Brain microvascular endothelial cell (primary cell): ENCODE measurements around the gene GLCCI1.

Experiments used
- DNase-seq: peaks from one replicate; pipeline ENCODE4 v3.0.0-alpha.2; 2020
- H3K27ac ChIP-seq: fragments of 250-450 bp; sonication (Bioruptor Pico); 2 replicates; pipeline ENCODE4 v1.5.1; 2020; ENCODE audit warnings: mild to moderate bottlenecking, moderate library complexity
- H3K27me3 ChIP-seq: fragments of 250-450 bp; sonication (Bioruptor Pico); replicated peaks from 2 replicates; pipeline ENCODE4 v1.5.1; 2020; ENCODE audit warnings: mild to moderate bottlenecking
- H3K36me3 ChIP-seq: fragments of 250-450 bp; sonication (Bioruptor Pico); replicated peaks from 2 replicates; pipeline ENCODE4 v1.5.1; 2020; ENCODE audit warnings: mild to moderate bottlenecking
- H3K4me3 ChIP-seq: 2 replicates; pipeline ENCODE4 v1.5.1; 2011; ENCODE audit warnings: low read depth, mild to moderate bottlenecking, control low read depth, low read length, moderate library complexity
- in situ Hi-C: cut with HindIII; loops from 2 replicates; pipeline ENCODE4 v1.10.0; 2017; ENCODE audit warnings: low sequenced_read_pairs, low pct_ligation_motif_present
- TF ChIP-seq, protein P1 (sequence below): IDR thresholded peaks from 2 replicates; pipeline ENCODE4 v1.5.1; 2011; ENCODE audit warnings: low read depth, mild to moderate bottlenecking, moderate library complexity, low read length, control low read depth, inconsistent platforms; ENCODE audit errors: missing control alignments

GLCCI1 gene

DNA sequence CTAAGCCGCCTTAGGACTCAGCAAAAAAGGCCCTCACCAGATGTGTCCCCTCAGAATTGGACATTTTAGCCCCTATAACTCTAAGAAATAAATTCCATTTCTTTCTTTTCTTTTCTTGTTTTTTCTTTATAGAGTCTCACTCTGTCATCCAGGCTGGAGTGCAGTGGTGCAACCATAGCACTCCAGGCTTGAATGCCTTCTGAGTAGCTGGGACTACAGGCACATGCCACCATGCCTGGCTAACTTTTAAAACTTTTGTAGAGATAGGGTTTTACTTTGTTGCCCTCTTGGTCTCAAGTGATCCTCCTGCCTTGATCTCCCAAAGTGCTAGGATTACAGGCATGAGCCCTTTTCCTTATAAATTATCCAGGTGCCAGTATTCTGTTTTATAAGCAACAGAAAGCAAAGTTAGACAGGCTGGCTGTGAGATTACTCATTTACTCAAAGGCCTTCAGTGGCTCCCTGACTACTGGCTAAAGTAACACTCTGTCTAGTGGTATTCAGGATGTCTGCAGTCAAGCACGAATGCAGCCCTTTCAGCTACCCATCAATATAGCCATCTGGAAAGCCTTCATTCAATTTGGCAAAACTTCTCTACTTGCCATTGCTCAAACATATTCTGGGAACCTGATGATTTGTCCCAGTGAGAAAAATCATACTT is 164.7 kb downstream of the GLCCI1 start:
- no peaks in the 10 kb centered on the region for H3K27me3 ChIP-seq
- no peak for DNase-seq
- TF ChIP-seq, protein P1, sequence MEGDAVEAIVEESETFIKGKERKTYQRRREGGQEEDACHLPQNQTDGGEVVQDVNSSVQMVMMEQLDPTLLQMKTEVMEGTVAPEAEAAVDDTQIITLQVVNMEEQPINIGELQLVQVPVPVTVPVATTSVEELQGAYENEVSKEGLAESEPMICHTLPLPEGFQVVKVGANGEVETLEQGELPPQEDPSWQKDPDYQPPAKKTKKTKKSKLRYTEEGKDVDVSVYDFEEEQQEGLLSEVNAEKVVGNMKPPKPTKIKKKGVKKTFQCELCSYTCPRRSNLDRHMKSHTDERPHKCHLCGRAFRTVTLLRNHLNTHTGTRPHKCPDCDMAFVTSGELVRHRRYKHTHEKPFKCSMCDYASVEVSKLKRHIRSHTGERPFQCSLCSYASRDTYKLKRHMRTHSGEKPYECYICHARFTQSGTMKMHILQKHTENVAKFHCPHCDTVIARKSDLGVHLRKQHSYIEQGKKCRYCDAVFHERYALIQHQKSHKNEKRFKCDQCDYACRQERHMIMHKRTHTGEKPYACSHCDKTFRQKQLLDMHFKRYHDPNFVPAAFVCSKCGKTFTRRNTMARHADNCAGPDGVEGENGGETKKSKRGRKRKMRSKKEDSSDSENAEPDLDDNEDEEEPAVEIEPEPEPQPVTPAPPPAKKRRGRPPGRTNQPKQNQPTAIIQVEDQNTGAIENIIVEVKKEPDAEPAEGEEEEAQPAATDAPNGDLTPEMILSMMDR = no peak
- no peaks in the 10 kb centered on the region for H3K36me3 ChIP-seq
- no peak overlapping the region for H3K4me3 ChIP-seq
- no peak overlapping the region for H3K27ac ChIP-seq
- in situ Hi-C loops = no loop called here

DNA sequence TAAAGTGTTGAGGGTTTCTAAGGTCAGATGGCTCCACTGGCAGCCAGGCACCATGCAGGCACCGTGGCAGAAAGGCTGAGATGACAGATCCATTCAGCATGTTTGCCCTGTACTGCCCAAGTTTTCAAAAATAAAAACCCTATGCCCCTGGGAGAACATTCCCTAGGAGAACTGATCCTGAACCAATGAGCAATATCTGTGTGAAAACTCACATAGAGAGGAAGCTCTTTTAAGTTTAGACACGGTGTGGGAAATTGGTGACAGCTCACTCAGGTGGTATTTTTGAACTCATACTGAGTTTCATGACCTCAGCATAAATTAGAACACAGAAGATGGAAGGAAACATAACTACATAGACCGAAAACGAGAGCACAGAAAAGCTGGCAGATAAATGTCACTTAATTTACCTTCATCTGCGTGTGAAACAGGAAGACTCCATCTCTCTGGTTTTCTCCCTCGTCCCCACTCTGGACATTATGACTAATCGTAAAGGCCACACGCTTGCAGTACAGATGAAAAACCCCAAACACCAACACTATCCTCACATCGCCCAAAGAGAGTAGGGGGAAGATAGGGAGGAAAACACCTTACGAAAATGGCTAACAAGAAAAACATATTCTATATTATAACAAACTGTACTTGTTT is 165.6 kb downstream of the GLCCI1 start:
- Histone ChIP-seq H3K36me3 (no peaks in the 10 kb centered on the region), H3K27ac (no peak overlapping the region), H3K4me3 (no peak overlapping the region), H3K27me3 (no peaks in the 10 kb centered on the region)
- in situ Hi-C loops = no loop called here
- TF ChIP-seq, protein P1 = no peak
- DNase-seq = no peak

DNA sequence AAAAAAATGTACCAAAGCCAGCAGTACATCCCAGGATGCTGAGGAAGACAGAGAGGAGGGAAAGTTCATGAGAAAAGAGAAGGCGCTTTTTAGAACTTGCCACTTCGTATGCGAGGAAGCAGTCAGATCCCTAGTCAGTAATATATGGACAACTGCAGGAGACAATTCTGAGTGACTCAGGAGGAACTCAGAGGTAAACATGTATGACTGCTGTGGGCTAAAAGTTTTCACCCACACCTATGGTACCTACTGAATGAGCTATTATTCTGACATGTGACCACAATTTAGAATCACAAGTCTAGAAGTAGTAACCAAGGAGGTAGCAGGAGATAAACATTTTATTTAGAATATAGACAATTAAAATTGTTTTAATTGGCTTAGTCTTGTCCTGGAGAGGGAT is 166.8 kb downstream of the GLCCI1 start:
- Histone ChIP-seq H3K27ac (no peak overlapping the region), H3K27me3 (no peaks in the 10 kb centered on the region), H3K36me3 (no peaks in the 10 kb centered on the region), H3K4me3 (no peak overlapping the region)
- no peak for DNase-seq
- TF ChIP-seq, protein P1 = no peak
- in situ Hi-C loops = no loop called here

DNA sequence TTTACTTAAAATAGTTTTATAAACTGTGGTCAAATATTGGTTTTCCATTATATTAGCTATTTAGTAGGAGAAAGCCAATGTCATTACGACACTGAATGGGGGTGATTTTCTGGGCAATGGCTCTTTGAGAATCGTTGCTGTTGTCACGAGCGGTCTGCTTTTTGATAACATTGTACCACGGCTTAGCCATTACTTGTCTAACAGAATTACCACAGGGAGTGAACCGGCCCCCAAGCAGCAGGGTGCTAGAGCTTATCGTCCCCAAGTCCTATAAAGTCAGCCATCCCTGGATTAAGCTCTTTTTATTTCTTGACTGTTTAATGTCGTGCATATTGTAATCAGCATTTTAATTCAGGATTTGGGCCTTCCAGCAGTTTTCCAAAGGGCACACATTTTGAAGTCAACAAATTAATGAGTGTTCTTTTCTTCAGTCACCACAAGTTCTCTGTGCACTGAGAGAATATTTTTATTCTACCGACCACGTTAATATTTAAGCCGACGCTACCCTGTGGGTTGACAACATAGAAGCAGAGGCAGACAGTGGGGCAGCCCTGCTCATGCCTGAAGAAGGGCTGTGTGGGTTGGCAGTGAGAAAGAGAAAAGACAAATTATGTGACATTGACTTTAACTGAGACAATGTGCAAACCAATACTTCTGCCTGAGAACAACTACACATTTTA is 167.6 kb downstream of the GLCCI1 start:
- in situ Hi-C loops = no loop called here
- Histone ChIP-seq H3K27ac (no peak overlapping the region), H3K4me3 (no peak overlapping the region), H3K27me3 (no peaks in the 10 kb centered on the region), H3K36me3 (no peaks in the 10 kb centered on the region)
- no peak for DNase-seq
- TF ChIP-seq, protein P1 = no peak
